Thoracic aorta (tissue), 2 donors: ENCODE results near the gene ZNF486. TPM values are rescaled to one million over a fixed set of nuclear protein-coding genes. Genes with fewer than 3 reads are reported as not detected.
"Not testable (repeated sequence)": the region's sequence is repeated elsewhere in the genome, so short reads cannot be mapped to it uniquely, and the experiment has no call there.

Experiments
- ATAC-seq: fragments of 150-250 bp; one replicate; pipeline ENCODE4 v1.8.0; 2017; ENCODE audit warnings: low read depth; ENCODE audit not compliant: insufficient number of reproducible peaks, low FRiP score
- DNase-seq: peaks from one replicate; pipeline ENCODE4 v3.0.0-alpha.2; 2020; ENCODE audit warnings: low spot score
- H3K27ac ChIP-seq, 2 donors: fragments of 200-600 bp; sonication (generic); 1 replicate in 1 of 2; 2 replicates in 1 of 2; pipeline ENCODE4 v1.5.1; 2016; ENCODE audit warnings: mild to moderate bottlenecking in 2 of 2, moderate library complexity in 2 of 2
- H3K27me3 ChIP-seq: fragments of 200-600 bp; sonication (generic); replicated peaks from 2 replicates; pipeline ENCODE4 v1.6.0; 2016; ENCODE audit warnings: mild to moderate bottlenecking; ENCODE audit not compliant: insufficient read depth
- H3K36me3 ChIP-seq: fragments of 200-600 bp; sonication (generic); one replicate; pipeline ENCODE4 v1.5.1; 2016
- H3K4me1 ChIP-seq, 2 donors: fragments of 200-600 bp; sonication (generic); 1 replicate in 1 of 2; 2 replicates in 1 of 2; pipeline versions ENCODE4 v1.5.1 to v1.6.0; 2016; ENCODE audit warnings: low read depth in 2 of 2, mild to moderate bottlenecking in 1 of 2; ENCODE audit not compliant: control insufficient read depth in 1 of 2
- H3K4me3 ChIP-seq: fragments of 200-600 bp; sonication (generic); 2 replicates; pipeline ENCODE4 v1.5.1; 2016; ENCODE audit warnings: mild to moderate bottlenecking
- H3K9me3 ChIP-seq: fragments of 200-600 bp; sonication (generic); 2 replicates; pipeline ENCODE4 v1.5.1; 2016
- CTCF ChIP-seq: fragments of 200-600 bp; sonication (generic); IDR thresholded peaks from one replicate; pipeline ENCODE4 v1.5.1; 2019; ENCODE audit warnings: antibody characterized with exemption
- total RNA-seq, 2 donors: library from RNA; depleted of rRNA; stranded (reverse); fragments of >200 nt; gene quantifications; one replicate each; pipeline versions ENCODE4 v1.1.0 to v1.2.3, GENCODE V29; 2016

The ZNF486 gene
- total RNA-seq, 2 donors from 2014 or later: 1.4 to 2.3 TPM

DNA sequence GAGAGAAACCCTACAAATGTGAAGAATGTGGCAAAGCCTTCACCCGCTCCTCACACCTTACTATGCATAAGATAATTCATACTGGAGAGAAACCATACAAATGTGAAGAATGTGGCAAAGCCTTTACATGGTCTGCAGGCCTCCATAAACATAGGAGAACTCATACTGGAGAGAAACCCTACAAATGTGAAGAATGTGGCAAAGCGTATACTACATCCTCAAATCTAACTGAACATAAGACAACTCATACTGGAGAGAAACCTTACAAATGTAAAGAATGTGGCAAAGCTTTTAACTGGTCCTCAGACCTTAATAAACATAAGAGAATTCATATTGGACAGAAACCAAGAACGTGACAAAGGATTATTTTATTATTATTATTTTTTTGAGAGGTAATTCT, 30.7 kb downstream of the ZNF486 start:
- H3K9me3 ChIP-seq: peaks cover 56% of the 10 kb centered on the region
- DNase-seq: no peak
- no peak for TF ChIP-seq CTCF
- no peaks in the 10 kb centered on the region for H3K27me3 ChIP-seq
- ATAC-seq: no peak
- H3K27ac ChIP-seq: no peak overlapping the region
- peak overlapping the region; percentile 27 for H3K4me3 ChIP-seq
- peaks cover 28% of the 10 kb centered on the region for H3K36me3 ChIP-seq
- no peaks in the 10 kb centered on the region for H3K4me1 ChIP-seq

DNA sequence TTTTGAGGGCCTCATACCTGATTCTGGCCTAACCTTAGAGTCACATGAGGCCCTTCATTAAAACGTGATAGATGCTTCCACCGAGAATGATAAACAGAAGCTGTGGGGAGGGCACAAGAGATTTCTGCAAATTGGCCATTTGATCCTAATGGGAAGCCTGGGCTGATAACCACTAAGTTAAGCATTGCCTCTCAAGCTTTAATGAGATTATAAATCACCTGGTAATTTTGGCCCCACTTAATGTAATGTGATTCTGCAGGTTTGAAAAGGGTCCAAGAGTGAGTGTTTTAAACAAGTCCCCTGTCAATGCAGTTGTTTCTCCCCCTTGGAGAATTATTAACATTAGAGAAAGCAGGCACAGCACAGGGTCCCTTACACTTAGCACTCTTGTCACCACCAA, 42.0 kb downstream of the ZNF486 start:
- H3K4me1 ChIP-seq: no peaks in the 10 kb centered on the region
- no peaks in the 10 kb centered on the region for H3K9me3 ChIP-seq
- no peak for TF ChIP-seq CTCF
- H3K4me3 ChIP-seq: no peak overlapping the region
- ATAC-seq (no peak), DNase-seq (no peak)
- no peaks in the 10 kb centered on the region for H3K27me3 ChIP-seq
- H3K27ac ChIP-seq: no peak overlapping the region
- no peaks in the 10 kb centered on the region for H3K36me3 ChIP-seq

DNA sequence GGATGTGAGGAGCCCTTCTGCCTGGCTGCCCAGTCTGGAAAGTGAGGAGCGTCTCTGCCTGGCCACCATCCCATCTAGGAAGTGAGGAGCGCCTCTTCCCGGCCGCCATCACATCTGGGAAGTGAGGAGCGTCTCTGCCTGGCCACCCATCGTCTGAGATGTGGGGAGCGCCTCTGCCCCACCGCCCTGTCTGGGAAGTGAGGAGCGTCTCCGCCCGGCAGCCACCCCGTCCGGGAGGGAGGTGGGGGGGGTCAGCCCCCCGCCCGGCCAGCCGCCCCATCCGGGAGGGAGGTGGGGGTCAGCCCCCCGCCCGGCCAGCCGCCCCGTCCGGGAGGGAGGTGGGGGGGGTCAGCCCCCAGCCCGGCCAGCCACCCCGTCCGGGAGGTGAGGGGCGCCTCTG, 47.4 kb downstream of the ZNF486 start:
- H3K27ac ChIP-seq, ATAC-seq, DNase-seq, H3K4me1 ChIP-seq, H3K36me3 ChIP-seq, H3K4me3 ChIP-seq, H3K27me3 ChIP-seq, H3K9me3 ChIP-seq: not testable (repeated sequence)

- H3K27me3 ChIP-seq, H3K4me3 ChIP-seq, H3K27ac ChIP-seq, H3K4me1 ChIP-seq, ATAC-seq, H3K9me3 ChIP-seq, DNase-seq, H3K36me3 ChIP-seq: not testable (repeated sequence)
These were observed 54.6 kb downstream of the ZNF486 start for GRCh38 chr19:20221605-20222004.

DNA sequence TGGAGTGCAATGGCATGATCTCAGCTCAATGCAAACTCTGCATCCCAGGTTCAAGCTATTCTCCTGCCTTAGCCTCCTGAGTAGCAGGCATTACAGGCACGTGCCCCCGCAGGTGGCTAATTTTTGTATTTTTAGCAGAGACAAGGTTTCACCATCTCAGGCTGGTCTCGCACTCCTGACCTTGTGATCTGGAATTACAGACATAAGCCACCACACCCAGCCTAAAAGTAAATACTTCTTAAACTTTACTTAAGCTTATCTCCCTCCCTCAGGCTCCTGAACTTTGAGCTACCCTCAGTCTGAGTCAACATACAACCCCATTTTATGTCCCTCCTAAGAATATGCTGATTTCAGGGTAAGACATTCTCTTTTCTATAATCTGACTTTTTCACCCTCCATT, 66.1 kb downstream of the ZNF486 start:
- TF ChIP-seq CTCF: no peak
- Histone ChIP-seq H3K36me3 (no peaks in the 10 kb centered on the region), H3K4me3 (no peak overlapping the region), H3K27me3 (no peaks in the 10 kb centered on the region), H3K9me3 (peaks cover 6% of the 10 kb centered on the region), H3K4me1 (no peaks in the 10 kb centered on the region), H3K27ac (no peak overlapping the region)
- no peak for ATAC-seq
- no peak for DNase-seq

DNA sequence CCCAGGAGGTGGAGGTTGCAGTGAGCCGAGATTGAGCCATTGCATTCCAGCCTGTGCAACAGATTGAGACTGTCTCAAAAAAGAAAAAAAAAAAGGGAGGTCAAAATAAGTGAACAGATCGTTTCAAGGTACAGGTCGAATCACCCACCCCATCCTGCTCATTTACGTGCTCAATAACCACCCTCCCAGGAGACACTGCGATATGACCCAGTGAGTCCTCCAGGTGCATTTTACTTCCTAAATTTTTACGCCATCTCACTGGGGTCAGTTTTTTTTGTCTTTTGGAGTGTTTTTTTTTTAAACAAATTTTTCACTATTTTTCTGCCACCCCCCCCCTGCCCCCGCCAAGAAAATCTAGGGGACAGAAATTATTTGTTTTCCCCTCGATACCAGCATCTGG, 68.1 kb downstream of the ZNF486 start:
- no peak overlapping the region for H3K4me3 ChIP-seq
- H3K36me3 ChIP-seq: no peaks in the 10 kb centered on the region
- TF ChIP-seq CTCF: no peak
- no peaks in the 10 kb centered on the region for H3K4me1 ChIP-seq
- DNase-seq (no peak), ATAC-seq (no peak)
- H3K27me3 ChIP-seq: no peaks in the 10 kb centered on the region
- no peak overlapping the region for H3K27ac ChIP-seq
- no peaks in the 10 kb centered on the region for H3K9me3 ChIP-seq
